Embryonic facial prominence (tissue), 1 donor: ENCODE results near the gene UCMA.

Experiments
- DNase-seq: peaks from one replicate; pipeline ENCODE4 v3.0.0-alpha.2; 2016; ENCODE audit errors: extremely low spot score

The UCMA gene

DNA sequence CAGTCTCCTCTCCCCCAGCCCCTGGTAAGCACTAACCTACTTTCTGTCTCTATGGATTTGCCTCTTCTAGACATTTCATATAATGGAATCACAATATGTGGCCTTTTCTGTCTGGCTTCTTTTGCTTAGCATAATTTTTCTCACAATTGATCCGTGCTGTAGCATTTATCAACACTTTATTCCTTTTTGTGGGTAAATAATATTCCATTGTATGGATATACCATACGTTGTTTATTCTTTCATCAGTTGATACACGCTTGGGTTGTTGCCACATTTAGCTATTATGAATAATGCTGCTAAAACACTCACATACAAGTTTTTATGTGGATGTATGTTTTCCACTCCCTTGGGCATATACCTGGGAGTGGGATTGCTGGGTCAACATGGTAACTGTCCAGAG lies 47.0 kb downstream of the UCMA start:
- DNase-seq: no peak

GRCh38 chr10:13184730-13185514 lies 49.3 kb downstream of the UCMA start:
- DNase-seq: no peak

- DNase-seq: no peak
Measured at GRCh38 chr10:13184276-13184675, 49.9 kb downstream of the UCMA start.

DNA sequence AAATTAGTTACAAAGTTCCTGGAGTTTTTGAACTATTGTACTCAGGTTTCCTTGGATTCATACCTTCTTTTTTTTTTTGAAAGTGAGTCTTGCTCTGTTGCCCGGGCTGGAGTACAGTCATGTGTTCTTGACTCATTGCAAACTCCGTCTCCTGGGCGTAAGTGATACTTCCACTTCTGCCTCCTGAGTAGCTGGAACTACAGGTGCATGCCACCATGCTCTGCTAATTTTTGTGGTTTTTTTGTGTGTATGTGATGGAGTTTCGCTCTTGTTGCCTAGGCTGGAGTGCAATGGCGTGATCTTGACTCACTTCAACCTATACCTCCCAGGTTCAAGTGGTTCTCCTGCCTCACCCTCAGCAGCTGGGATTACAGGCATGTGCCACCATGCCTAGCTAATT lies 50.5 kb downstream of the UCMA start:
- no peak for DNase-seq

GRCh38 chr10:13182424-13182823 lies 51.8 kb downstream of the UCMA start:
- DNase-seq: no peak

DNA sequence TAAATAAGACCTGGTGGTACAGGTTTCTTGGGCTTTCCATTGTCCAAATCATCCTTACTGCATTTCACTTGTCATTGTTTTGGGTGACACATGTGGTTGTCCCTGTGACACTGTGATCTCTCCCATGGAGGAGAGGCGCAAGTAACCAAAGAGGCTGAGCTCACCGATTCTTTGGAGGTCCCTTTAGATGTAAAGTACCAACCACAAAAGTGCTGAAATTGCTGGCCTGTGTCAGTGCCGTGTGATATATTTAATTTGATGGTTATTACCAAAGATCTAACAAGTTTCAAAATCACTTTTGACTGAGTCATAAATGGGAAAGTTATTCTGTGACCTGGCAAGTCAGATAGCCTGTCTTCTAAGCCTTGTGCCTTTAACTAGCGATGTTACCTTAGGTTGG lies 53.4 kb downstream of the UCMA start:
- DNase-seq: no peak

- DNase-seq: no peak
Measured at GRCh38 chr10:13173616-13174015, 60.6 kb downstream of the UCMA start.
